ENCODE measurements around the gene NPHP4.

DNA sequence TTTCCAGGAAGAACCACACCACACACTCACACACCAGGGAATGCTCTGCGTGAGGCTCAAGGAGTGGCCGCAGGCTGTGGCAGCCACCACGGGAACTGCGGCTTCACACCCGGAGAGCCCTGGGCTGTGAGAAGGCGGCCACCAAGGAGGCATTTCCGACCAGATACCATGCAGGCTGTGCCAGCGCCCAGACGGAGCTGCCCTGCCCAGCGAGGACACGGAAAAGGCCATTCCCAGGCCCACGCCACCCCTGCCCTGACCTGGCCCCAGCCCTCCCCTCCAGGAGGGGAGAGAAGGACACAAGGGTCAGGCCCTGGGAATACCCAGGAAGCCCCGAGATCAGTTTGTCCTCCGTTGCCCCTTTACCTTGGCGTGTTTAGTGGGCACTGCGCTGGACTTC, 119.3 kb downstream of the NPHP4 start:
- TF ChIP-seq, protein P1, sequence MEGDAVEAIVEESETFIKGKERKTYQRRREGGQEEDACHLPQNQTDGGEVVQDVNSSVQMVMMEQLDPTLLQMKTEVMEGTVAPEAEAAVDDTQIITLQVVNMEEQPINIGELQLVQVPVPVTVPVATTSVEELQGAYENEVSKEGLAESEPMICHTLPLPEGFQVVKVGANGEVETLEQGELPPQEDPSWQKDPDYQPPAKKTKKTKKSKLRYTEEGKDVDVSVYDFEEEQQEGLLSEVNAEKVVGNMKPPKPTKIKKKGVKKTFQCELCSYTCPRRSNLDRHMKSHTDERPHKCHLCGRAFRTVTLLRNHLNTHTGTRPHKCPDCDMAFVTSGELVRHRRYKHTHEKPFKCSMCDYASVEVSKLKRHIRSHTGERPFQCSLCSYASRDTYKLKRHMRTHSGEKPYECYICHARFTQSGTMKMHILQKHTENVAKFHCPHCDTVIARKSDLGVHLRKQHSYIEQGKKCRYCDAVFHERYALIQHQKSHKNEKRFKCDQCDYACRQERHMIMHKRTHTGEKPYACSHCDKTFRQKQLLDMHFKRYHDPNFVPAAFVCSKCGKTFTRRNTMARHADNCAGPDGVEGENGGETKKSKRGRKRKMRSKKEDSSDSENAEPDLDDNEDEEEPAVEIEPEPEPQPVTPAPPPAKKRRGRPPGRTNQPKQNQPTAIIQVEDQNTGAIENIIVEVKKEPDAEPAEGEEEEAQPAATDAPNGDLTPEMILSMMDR (conservative IDR thresholded peaks at IDR 0.05; ENCODE audit: low read depth, low read length) = no peak
- no peak for TF ChIP-seq EZH2 (IDR thresholded peaks at IDR 0.05; ENCODE audit: low read length, unreplicated experiment)
- no peak for TF ChIP-seq EZH2phosphoT487 (IDR thresholded peaks at IDR 0.05; ENCODE audit: borderline replicate concordance, low read length)
